Brain microvascular endothelial cell (primary cell): ENCODE measurements around the gene ZNF609.
A peak's percentile ranks its signal among the peaks of the same experiment; 100 is the strongest.

ENCODE experiments used
- DNase-seq: peaks from one replicate; pipeline ENCODE4 v3.0.0-alpha.2; 2020
- H3K27ac ChIP-seq: fragments of 250-450 bp; sonication (Bioruptor Pico); 2 replicates; pipeline ENCODE4 v1.5.1; 2020; ENCODE audit warnings: mild to moderate bottlenecking, moderate library complexity
- H3K27me3 ChIP-seq: fragments of 250-450 bp; sonication (Bioruptor Pico); replicated peaks from 2 replicates; pipeline ENCODE4 v1.5.1; 2020; ENCODE audit warnings: mild to moderate bottlenecking
- H3K36me3 ChIP-seq: fragments of 250-450 bp; sonication (Bioruptor Pico); replicated peaks from 2 replicates; pipeline ENCODE4 v1.5.1; 2020; ENCODE audit warnings: mild to moderate bottlenecking
- H3K4me3 ChIP-seq: 2 replicates; pipeline ENCODE4 v1.5.1; 2011; ENCODE audit warnings: low read depth, mild to moderate bottlenecking, control low read depth, low read length, moderate library complexity
- CTCF ChIP-seq: IDR thresholded peaks from 2 replicates; pipeline ENCODE4 v1.5.1; 2011; ENCODE audit warnings: low read depth, mild to moderate bottlenecking, moderate library complexity, low read length, control low read depth, inconsistent platforms; ENCODE audit errors: missing control alignments
- in situ Hi-C: cut with HindIII; loops from 2 replicates; pipeline ENCODE4 v1.10.0; 2017; ENCODE audit warnings: low sequenced_read_pairs, low pct_ligation_motif_present

Gene ZNF609

GRCh38 chr15:64507845-64508244, 47.5 kb downstream of the ZNF609 start:
- no peak for DNase-seq
- H3K27me3 ChIP-seq = no peaks in the 10 kb centered on the region
- TF ChIP-seq CTCF = no peak
- in situ Hi-C loops = no loop called here
- no peak overlapping the region for H3K4me3 ChIP-seq
- H3K36me3 ChIP-seq = peaks cover 3% of the 10 kb centered on the region
- H3K27ac ChIP-seq = peak overlapping the region; percentile 17

DNA sequence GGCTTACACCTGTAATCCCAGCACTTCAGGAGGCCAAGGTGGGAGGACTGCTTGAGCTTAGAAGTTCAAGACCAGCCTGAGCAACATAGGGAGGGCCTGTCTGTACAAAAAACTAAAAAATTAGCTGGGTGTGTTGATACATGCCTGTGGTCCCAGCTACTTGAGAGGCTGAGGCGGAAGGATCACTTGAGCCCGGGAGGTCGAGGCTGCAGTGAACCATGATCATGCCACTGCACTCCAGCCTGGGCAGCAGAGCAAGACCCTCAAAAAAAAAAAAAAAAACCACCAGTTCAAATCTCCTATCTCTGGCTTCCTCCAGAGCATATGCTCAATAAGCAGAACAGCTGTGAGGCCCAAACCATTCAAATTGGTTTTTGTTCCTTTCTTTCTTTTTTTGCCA, 53.4 kb downstream of the ZNF609 start:
- DNase-seq = no peak
- Histone ChIP-seq H3K36me3 (no peaks in the 10 kb centered on the region), H3K27ac (no peak overlapping the region)

GRCh38 chr15:64515196-64515595, 54.8 kb downstream of the ZNF609 start:
- Histone ChIP-seq H3K36me3 (no peaks in the 10 kb centered on the region), H3K4me3 (no peak overlapping the region), H3K27ac (no peak overlapping the region), H3K27me3 (no peaks in the 10 kb centered on the region)
- in situ Hi-C loops = no loop called here
- no peak for DNase-seq
- TF ChIP-seq CTCF = no peak

More for the DNA sequence above, 53.4 kb downstream of the ZNF609 start:
- in situ Hi-C loops = no loop called here
- Histone ChIP-seq H3K27me3 (no peaks in the 10 kb centered on the region), H3K4me3 (no peak overlapping the region)
- TF ChIP-seq CTCF = no peak

DNA sequence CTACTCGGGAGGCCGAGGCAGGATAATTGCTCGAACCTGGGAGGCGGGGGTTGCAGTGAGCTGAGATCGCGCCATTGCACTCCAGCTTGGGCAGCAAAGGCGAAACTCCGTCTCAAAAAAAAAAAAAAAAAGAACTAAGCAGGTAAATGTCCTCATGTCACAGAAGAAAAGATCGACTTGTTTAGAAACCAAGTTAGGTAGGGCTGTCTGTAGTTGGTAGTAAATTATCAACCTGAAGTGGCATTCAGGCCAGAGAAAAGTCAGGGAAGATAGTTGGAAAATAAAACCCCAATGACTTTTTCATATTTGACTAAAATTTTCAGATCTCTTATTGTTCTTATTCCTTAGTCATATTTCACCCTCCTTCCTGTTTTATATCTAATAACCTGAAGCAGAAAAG, 55.4 kb downstream of the ZNF609 start:
- no peak overlapping the region for H3K4me3 ChIP-seq
- TF ChIP-seq CTCF = no peak
- no peak overlapping the region for H3K27ac ChIP-seq
- in situ Hi-C loops = no loop called here
- H3K27me3 ChIP-seq = no peaks in the 10 kb centered on the region
- H3K36me3 ChIP-seq = no peaks in the 10 kb centered on the region
- no peak for DNase-seq

DNA sequence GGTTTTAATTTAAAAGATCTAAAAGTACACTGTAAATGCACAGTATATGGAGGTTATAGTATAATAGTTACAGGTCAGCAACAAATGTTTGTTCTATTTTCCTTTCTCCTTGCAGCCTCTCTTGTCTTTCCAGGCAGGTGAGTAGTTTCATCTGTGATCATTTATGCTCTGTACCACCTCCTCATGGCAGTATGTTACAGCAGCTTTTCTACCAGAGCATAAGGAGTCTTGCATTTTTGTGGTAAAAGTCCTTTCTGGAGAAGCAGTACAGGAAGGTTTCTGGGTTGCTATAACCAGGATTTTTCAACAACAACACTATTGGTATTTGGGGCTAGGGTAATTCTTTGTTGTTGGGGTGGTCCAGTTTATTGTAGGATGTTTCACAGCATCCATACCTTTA, 59.5 kb downstream of the ZNF609 start:
- Histone ChIP-seq H3K27ac (no peak overlapping the region), H3K27me3 (no peaks in the 10 kb centered on the region), H3K4me3 (no peak overlapping the region), H3K36me3 (no peaks in the 10 kb centered on the region)
- no peak for TF ChIP-seq CTCF
- DNase-seq = no peak
- in situ Hi-C loops = no loop called here

- no peaks in the 10 kb centered on the region for H3K36me3 ChIP-seq
- H3K4me3 ChIP-seq = no peak overlapping the region
- no peak for TF ChIP-seq CTCF
- in situ Hi-C loops = no loop called here
- H3K27me3 ChIP-seq = no peaks in the 10 kb centered on the region
- no peak for DNase-seq
- peak overlapping the region; percentile 19 for H3K27ac ChIP-seq
These were observed 60.8 kb downstream of the ZNF609 start for GRCh38 chr15:64521201-64521600.
